Panc1 (cell line): ENCODE results near the gene MYO5B.

Experiments used
- CTCF ChIP-seq: fragments of 450-650 bp; IDR thresholded peaks from 2 replicates; pipeline ENCODE4 v1.5.1; 2017; ENCODE audit warnings: mild to moderate bottlenecking
- POLR2AphosphoS5 ChIP-seq: IDR thresholded peaks from 2 replicates; pipeline ENCODE4 v1.6.1; 2012; ENCODE audit warnings: mild to moderate bottlenecking, low read depth, low read length, moderate library complexity

GRCh38 chr18:50099725-50100407 lies 95.1 kb downstream of the MYO5B start:
- TF ChIP-seq POLR2AphosphoS5 (no peak), CTCF (no peak)
